Astrocyte of the spinal cord (primary cell): ENCODE data around the gene PROX1.

Experiments
- DNase-seq: peaks from one replicate; pipeline ENCODE4 v3.0.0; 2011; ENCODE audit warnings: low read depth, low spot score
- H3K4me3 ChIP-seq: 2 replicates; pipeline ENCODE4 v1.5.1; 2011; ENCODE audit warnings: low read depth, mild to moderate bottlenecking, low read length, moderate library complexity
- in situ Hi-C: cut with HindIII; loops from 2 replicates; pipeline ENCODE4 v1.10.0; 2017; ENCODE audit warnings: low sequenced_read_pairs
- TF ChIP-seq, protein P1 (sequence below): IDR thresholded peaks from 2 replicates; pipeline ENCODE4 v1.5.1; 2012; ENCODE audit warnings: low read depth, mild to moderate bottlenecking, low read length, inconsistent platforms

PROX1 gene

DNA sequence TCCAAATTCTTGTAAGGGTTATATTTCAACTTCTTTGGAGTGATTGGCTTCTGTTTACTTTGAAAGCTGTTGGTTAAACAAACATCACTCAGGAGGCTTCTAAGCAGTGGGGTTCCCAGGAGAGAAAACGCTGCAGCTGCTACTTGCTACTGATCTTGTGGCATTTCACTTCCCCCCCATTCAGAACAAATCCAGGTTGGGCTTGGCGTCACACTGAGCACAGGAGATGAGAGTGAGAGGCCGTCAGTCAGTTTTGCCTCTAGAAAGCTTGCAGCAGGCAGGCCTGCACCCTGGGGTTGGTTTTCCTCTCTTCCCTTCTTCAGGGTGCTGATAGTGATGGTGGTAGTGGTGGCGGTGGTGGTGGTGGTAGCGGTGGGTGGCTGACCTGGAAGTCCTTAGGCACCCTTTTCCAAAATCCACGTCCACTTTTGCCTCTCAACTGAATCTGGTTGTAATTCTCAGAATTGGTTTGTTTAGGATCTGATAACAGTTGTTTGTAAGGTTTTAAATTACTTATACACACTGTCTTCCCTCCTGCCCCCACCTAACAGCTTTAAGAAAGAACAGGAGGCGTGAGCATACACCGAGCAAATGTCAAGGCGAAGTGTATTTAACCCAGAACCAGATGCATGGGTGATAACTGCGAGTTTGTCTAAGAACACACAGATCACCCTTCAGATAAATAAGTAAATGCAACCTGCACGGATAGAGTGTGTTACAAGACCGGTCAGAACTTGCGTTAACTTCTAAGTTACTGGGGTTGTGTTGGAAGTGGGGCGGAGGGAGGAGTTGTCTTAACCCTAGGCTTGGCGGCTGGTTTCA, 3.2 kb upstream of the PROX1 start:
- TF ChIP-seq, protein P1, sequence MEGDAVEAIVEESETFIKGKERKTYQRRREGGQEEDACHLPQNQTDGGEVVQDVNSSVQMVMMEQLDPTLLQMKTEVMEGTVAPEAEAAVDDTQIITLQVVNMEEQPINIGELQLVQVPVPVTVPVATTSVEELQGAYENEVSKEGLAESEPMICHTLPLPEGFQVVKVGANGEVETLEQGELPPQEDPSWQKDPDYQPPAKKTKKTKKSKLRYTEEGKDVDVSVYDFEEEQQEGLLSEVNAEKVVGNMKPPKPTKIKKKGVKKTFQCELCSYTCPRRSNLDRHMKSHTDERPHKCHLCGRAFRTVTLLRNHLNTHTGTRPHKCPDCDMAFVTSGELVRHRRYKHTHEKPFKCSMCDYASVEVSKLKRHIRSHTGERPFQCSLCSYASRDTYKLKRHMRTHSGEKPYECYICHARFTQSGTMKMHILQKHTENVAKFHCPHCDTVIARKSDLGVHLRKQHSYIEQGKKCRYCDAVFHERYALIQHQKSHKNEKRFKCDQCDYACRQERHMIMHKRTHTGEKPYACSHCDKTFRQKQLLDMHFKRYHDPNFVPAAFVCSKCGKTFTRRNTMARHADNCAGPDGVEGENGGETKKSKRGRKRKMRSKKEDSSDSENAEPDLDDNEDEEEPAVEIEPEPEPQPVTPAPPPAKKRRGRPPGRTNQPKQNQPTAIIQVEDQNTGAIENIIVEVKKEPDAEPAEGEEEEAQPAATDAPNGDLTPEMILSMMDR, result no peak
- in situ Hi-C loops, result no loop called here
- no peak for DNase-seq

DNA sequence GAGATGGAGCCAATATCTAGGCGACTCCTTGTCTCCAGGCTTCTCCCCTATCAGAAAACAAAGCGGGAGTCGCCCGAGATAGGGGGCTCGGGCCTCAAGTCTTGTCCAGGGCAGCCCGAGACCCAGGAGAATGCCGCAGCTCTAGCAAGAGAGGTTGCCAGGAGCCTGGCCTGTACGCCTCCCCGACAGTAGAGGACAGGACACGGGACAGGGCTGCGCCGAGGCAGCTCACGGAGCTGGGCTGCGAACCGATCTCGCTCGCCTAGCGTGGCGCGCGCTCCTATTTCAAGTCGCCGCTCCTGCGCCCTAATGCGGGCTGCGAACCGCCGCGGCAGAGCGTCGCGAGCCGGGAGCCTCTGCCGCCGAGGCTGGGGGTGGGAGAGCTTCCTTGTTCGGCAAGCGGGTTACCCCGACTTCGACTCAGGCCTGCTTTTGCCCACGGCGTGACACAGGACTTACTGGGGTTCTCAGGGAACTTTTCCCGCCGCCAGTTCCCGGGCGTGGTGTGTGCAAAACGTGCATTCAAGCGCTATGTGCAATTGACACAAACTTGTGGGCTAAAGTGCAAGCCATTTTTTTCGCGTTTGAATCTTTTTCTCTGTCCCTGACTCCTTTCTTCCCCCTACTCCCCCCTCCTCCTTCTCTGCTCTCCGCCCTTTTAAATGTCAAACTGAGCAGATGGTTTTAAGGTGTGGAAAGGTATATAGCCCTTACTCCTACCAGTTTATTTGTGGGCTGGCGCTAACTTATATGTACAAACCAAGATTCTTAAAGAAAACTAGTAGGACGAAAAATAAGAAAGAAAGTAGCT, 2.4 kb upstream of the PROX1 start:
- in situ Hi-C loops, result no loop called here
- no peak overlapping the region for H3K4me3 ChIP-seq
- DNase-seq, result no peak
- TF ChIP-seq, protein P1, result no peak

More for the DNA sequence above, 3.2 kb upstream of the PROX1 start:
- H3K4me3 ChIP-seq, result no peak overlapping the region

DNA sequence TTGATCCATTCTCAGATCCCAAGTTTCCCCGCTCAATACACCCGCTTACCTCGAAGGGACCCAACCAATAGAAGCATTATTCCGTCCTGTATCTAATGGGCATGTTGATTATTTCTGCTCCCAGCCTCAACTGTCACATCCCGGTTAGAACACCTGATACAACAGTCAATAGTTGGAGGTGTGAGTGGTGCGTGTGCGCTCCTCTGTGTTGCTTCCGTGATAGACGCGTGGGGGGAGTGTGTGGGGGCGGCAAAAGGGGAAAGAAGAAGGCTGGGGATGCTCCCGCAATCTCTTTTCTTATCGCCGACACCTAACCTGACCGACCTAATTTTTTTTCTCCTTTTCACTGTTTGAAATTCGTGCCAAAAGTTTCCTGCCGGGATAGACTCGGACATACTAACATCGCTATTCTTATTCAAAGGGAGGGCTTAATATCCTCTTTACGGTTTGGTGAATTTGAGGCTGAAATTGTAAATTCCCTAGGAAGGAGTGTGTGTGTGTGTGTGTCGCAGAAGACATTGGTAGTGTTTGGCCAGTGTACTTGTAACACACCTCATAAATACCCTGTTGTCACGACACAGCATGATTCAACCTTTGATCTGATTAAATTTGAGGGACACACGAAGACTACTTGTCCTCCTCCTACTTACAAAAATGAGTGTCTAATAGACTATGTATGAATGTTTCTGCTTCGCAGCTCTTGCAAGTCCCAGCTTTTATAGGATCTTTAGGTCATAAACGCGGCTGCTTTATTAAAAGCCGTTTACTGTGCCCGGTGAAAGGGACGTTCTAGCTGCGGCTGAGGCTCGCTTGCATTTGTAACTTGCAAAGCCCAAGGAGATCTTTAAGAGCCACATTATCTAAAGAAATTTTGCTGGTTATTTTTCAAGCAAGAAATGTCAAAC, 1.5 kb upstream of the PROX1 start:
- in situ Hi-C loops, result no loop called here
- H3K4me3 ChIP-seq, result no peak overlapping the region
- no peak for DNase-seq
- TF ChIP-seq, protein P1, result no peak

DNA sequence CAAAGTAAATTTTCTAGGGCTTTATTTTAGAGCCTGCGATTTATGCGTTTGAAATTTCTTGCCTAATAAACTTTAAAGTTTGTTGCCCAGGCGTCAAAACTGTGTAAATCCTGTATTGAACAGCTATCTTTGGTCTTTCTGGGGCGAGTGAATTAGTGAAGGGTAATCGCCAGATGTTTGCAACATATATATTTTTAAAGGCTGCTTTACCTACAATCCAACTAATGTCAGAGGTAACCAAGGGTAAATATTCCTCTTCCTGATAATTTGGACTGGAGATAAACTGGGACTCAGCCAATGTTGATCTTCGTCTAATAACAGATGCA, 885 bp upstream of the PROX1 start:
- H3K4me3 ChIP-seq, result no peak overlapping the region
- in situ Hi-C loops, result no loop called here
- no peak for DNase-seq
- TF ChIP-seq, protein P1, result no peak

DNA sequence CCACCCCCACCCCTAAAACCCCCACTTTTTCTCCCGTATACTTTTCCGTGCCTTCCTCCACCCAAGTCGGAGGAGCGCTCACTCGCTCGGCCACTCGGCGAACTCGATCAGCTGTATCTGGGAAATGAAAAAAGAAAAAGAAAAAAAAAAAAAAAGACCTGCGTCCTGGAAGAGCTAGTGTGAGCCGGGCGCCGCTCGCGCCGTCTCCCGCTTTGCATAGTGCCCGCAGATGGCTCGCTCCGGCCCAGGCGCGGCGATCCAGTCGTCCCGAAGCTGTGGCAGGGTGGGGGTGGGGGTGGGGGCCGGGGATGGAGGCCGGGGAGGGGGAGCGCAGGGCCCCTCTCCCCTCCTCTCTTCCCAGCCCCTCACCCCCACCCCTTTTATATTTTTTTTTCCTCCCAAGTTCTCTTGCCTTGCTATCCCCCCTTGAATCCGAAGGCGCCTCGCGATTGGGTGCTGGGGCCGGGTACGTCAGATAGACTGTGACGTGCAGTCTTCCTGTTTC, 299 bp upstream of the PROX1 start:
- in situ Hi-C loops, result no loop called here
- H3K4me3 ChIP-seq, result peak overlapping the region; percentile 64
- DNase-seq, result peak; percentile 31

More for the DNA sequence above, 299 bp upstream of the PROX1 start:
- TF ChIP-seq, protein P1, result no peak
